ENCODE results near the gene DLGAP1.

- TF ChIP-seq EGR1 (IDR thresholded peaks at IDR 0.05) (no peak), USF1 (IDR thresholded peaks at IDR 0.05) (no peak), EP300 (IDR thresholded peaks at IDR 0.05; ENCODE audit: borderline replicate concordance) (no peak), FOXM1 (IDR thresholded peaks at IDR 0.05; ENCODE audit: borderline replicate concordance, low read depth) (no peak), MAX (IDR thresholded peaks at IDR 0.05) (no peak), CEBPB (IDR thresholded peaks at IDR 0.05) (no peak), YY1 (IDR thresholded peaks at IDR 0.05; ENCODE audit: low read depth) (no peak), REST (IDR thresholded peaks at IDR 0.05; ENCODE audit: low read depth) (peak; percentile 56; the same call in 1 of the 2 replicates), TEAD4 (IDR thresholded peaks at IDR 0.05) (no peak), CREB1 (IDR thresholded peaks at IDR 0.05; ENCODE audit: low read depth) (no peak), RAD21 (IDR thresholded peaks at IDR 0.05; ENCODE audit: low read depth) (no peak), TAF1 (IDR thresholded peaks at IDR 0.05; ENCODE audit: low read depth) (no peak), ZBTB7A (IDR thresholded peaks at IDR 0.05; ENCODE audit: low read depth) (no peak)
These were observed 901.0 kb downstream of the DLGAP1 start for GRCh38 chr18:3554091-3554601.

Data from Ishikawa (cell line).